Measurements from ENCODE around the gene CRAT.

- TF ChIP-seq, protein P1, sequence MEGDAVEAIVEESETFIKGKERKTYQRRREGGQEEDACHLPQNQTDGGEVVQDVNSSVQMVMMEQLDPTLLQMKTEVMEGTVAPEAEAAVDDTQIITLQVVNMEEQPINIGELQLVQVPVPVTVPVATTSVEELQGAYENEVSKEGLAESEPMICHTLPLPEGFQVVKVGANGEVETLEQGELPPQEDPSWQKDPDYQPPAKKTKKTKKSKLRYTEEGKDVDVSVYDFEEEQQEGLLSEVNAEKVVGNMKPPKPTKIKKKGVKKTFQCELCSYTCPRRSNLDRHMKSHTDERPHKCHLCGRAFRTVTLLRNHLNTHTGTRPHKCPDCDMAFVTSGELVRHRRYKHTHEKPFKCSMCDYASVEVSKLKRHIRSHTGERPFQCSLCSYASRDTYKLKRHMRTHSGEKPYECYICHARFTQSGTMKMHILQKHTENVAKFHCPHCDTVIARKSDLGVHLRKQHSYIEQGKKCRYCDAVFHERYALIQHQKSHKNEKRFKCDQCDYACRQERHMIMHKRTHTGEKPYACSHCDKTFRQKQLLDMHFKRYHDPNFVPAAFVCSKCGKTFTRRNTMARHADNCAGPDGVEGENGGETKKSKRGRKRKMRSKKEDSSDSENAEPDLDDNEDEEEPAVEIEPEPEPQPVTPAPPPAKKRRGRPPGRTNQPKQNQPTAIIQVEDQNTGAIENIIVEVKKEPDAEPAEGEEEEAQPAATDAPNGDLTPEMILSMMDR (IDR thresholded peaks at IDR 0.05) = no peak
- TF ChIP-seq POLR2AphosphoS5 (IDR thresholded peaks at IDR 0.05; ENCODE audit: low read depth, low read length) (no peak), SIN3A (IDR thresholded peaks at IDR 0.05; ENCODE audit: borderline replicate concordance, insufficient read depth, low read depth, low read length) (no peak)
Measured at GRCh38 chr9:129059796-129060785, 50.5 kb downstream of the CRAT start.
